ENCODE measurements around the gene NEAT1.

The NEAT1 gene

DNA sequence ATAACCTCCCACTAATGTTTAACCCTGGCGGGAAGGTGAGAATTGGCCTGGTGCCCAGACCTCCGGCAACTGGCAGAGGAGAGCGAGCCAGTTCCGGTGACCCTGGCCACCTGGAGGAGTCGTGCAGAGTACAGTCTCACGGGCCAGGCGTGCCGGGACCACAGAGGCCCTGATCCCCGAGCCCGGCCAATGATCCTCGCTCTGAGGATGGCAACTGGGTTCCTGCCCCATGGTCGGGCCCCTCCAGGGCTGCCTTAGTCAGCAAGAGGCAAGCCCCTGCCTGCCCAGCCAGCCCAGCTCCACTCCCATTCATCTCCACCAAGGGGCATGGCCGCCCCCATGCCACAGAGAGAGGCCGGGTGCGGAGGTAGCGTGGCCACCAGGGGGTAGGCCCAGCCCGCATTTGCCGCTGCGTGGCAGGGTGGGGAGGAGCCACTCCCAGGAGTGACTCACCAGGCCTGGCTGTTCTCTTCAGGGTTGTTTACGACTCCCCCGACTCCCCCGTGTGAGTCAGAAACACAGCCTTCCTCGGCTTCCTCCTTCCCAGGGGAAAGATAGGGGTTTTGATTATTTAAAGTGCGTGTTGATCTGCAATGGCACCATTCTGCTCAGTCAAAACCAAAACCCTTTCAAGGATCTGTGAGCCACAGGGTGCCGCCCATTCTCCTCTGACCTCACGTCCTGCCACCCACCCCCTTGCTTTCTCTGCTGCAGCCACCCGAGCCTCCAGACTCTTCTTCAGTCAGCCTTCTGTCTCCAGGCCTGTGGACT, 40.4 kb upstream of the NEAT1 start, which contains the start of gene SLC25A45:
Gene SLC25A45, minus strand, starts transcription at position 614 of the 771 bp plus-strand sequence. CDS start 695 bp downstream, outside the sequence.
- peak within 1 kb of the TSS; percentile 96 to 98 for H3K27ac Mint-ChIP-seq
- no peaks in the 10 kb centered on the region for H3K9me3 Mint-ChIP-seq
- DNase-seq (peak; percentile 85 to 89 (median 87)), ATAC-seq (replicated peaks) (peak; percentile 81)
- H3K36me3 Mint-ChIP-seq (ENCODE audit: insufficient read depth), result peaks cover 14% of the 10 kb centered on the region
- H3K27me3 Mint-ChIP-seq, result no peaks in the 10 kb centered on the region
- H3K4me1 Mint-ChIP-seq (ENCODE audit: low read depth in 2 of 2), result peaks cover 40 to 44% of the 10 kb centered on the region in 2 donors
- H3K4me3 Mint-ChIP-seq, result peak within 1 kb of the TSS; percentile 93 to 96

DNA sequence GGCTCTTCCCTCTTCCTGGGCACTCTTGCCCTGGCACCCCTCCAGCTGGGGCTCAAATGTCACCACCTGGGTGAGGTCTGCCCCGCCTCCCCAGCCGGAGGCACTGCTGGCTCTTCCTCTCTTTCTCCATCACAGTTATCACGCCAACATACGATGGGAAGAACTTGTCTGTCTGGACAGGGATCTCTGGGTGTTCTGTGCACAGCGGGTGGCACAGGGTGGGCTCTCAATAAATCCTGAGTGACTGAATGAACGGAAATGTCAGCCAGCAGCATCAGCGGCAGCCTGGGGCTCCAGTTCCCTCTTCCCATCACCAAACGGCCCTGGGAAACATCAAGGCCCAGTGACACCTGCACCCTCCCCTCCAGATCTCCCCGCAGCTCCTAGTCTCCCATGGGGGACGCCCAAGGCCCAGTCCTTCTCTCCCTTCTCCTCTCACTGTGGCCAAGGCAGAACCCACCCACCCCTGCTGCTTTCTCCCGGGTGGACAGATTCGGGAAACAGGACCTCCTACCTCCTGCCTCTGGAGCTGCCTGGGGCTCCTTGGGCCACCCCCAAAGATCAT, 39.7 kb upstream of the NEAT1 start:
- Mint-ChIP-seq H3K9me3 (no peaks in the 10 kb centered on the region), H3K36me3 (ENCODE audit: insufficient read depth) (peaks cover 14% of the 10 kb centered on the region), H3K27me3 (no peaks in the 10 kb centered on the region), H3K4me1 (ENCODE audit: low read depth in 2 of 2) (peaks cover 44 to 48% of the 10 kb centered on the region in 2 donors), H3K4me3 (peak overlapping the region; percentile 93 to 96), H3K27ac (peak overlapping the region; percentile 96 to 98)
- ATAC-seq (replicated peaks), result no peak
- no peak for DNase-seq

DNA sequence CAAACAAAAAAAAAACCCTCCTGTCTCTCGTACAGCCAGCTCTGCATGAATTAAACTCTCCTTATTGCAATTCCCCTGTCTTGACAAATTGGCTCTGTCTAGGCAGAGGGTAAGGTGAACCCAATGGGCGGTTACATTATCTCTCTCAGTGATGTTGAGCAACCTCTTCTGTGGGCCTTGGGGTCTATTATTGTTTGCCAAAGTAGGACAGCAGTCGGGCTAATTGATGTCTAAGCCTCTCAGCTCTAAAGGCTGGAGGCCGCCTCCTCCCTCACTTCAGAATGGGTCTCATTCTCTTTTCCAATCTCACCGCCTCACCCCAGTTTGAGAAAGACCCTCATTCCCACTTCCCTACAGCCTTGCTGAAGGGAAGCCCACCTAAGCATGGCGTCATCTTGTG, 38.8 kb upstream of the NEAT1 start:
- DNase-seq (no peak), ATAC-seq (replicated peaks) (no peak)
- peaks cover 53 to 55% of the 10 kb centered on the region in 2 donors for H3K4me1 Mint-ChIP-seq (ENCODE audit: low read depth in 2 of 2)
- H3K27me3 Mint-ChIP-seq, result no peaks in the 10 kb centered on the region
- H3K36me3 Mint-ChIP-seq (ENCODE audit: insufficient read depth), result peaks cover 19% of the 10 kb centered on the region
- H3K4me3 Mint-ChIP-seq, result peak overlapping the region; percentile 93 to 96
- H3K27ac Mint-ChIP-seq, result peak overlapping the region; percentile 96 to 98
- no peaks in the 10 kb centered on the region for H3K9me3 Mint-ChIP-seq

DNA sequence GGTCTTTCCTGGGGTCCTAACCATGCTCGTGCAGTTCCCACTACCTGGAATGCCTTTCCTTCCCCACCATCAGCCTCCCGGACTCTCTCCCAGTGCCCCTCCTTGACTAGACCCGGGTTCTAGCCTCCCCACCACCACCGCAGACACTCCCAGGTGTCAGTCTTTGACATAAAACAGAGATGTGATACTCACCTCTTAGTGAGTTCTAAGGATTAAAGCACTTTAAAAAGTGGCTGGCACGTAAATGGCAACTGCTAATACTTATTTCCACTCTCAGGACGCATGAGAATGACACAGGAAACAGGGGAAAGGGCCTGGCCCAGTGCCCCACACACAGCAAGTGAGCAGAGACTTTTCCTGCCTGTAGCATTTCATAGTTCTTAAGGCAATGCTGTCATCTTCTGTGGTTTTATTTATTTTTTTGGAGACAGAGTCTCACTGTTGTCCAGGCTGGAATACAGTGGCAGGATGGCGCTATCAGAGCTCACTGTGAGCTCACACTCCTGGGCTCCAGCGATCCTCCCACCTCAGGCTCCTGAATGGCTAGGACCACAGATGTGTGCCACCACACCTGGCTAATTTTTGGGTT, 38.2 kb upstream of the NEAT1 start:
- H3K4me3 Mint-ChIP-seq, result peak overlapping the region; percentile 93 to 96
- H3K36me3 Mint-ChIP-seq (ENCODE audit: insufficient read depth), result peaks cover 19% of the 10 kb centered on the region
- H3K27ac Mint-ChIP-seq, result peak overlapping the region; percentile 96 to 98
- DNase-seq (peak in 2 of 3 experiments; percentile 22 to 41), ATAC-seq (replicated peaks) (no peak)
- H3K27me3 Mint-ChIP-seq, result no peaks in the 10 kb centered on the region
- H3K9me3 Mint-ChIP-seq, result no peaks in the 10 kb centered on the region
- peaks cover 59 to 61% of the 10 kb centered on the region in 2 donors for H3K4me1 Mint-ChIP-seq (ENCODE audit: low read depth in 2 of 2)

DNA sequence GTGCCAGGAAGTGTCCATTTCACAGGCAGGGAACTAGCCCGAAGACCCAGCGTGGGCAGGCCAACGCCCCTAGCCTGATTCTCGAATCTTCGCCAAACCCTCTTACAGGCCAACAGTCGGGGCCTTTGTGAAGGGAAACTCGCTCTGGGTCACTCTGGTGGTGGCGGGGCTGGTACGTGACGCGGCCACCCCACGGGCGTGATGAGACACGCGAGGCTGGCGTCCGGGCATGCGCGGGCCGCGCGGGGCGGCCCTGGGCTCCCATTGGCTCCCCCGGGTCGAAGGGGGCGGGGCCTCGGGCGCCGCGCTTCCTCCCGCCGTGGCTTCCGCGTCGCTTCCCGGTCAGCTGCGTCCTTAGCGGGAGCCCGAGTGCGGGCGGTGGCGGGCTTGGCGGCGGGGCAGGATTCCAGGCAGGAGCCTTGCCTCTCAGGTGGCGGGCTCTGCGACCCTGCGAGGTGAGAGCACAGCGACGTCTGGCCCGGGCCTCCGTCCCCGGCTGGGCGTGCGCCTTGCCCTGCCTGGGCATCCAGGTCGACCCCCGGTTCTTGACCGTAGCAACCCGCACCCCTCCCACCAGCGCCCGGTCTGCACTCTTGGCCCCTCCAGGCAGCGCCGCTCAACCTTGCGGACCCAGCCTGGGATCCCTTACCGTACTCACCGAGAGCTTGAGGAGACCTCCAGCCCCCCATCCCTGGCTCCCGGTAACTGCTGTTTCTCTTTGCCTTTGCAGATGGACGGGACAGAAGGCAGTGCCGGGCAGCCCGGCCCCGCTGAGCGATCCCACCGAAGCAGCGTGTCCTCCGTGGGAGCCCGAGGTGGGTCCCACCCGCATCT, 36.1 kb upstream of the NEAT1 start, which contains the start of gene FRMD8:
Gene FRMD8, plus strand, starts transcription at position 331 of the 834 bp plus-strand sequence. Its CDS starts 400 bp downstream, at position 731.
- no peaks in the 10 kb centered on the region for H3K9me3 Mint-ChIP-seq
- peaks cover 62 to 72% of the 10 kb centered on the region in 2 donors for H3K4me1 Mint-ChIP-seq (ENCODE audit: low read depth in 2 of 2)
- peaks cover 26% of the 10 kb centered on the region for H3K36me3 Mint-ChIP-seq (ENCODE audit: insufficient read depth)
- H3K27ac Mint-ChIP-seq, result peak within 1 kb of the TSS; percentile 96 to 98
- ATAC-seq (replicated peaks) (peak; percentile 56), DNase-seq (peak; percentile 85 to 86 (median 85))
- no peaks in the 10 kb centered on the region for H3K27me3 Mint-ChIP-seq
- H3K4me3 Mint-ChIP-seq, result peak within 1 kb of the TSS; percentile 93 to 96

DNA sequence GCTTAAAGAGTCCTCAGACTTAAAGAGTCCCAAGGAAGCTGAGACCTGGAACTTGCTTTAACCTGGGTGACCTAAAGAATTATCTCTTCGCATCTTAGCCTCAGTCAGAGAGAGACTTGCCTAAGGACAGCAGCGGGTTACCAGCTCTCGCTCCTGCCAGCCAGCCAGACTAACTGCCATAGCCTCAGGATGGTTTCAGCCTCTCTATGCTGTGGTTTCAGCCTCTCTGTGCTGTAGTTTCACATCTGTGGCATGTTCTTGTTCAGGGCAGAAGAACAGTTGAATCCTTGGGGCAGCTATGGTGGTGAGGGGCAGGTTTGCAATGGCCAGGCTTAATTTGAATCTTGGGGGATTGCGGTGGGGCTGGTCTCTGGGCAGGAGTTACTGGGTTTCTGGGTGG, 33.9 kb upstream of the NEAT1 start:
- H3K27me3 Mint-ChIP-seq, result no peaks in the 10 kb centered on the region
- H3K9me3 Mint-ChIP-seq, result no peaks in the 10 kb centered on the region
- H3K27ac Mint-ChIP-seq, result peak overlapping the region; percentile 73 to 88
- DNase-seq, result no peak
- ATAC-seq (replicated peaks), result no peak
- peaks cover 56 to 67% of the 10 kb centered on the region in 2 donors for H3K4me1 Mint-ChIP-seq (ENCODE audit: low read depth in 2 of 2)
- peaks cover 19% of the 10 kb centered on the region for H3K36me3 Mint-ChIP-seq (ENCODE audit: insufficient read depth)
- peak overlapping the region; percentile 93 to 96 for H3K4me3 Mint-ChIP-seq

DNA sequence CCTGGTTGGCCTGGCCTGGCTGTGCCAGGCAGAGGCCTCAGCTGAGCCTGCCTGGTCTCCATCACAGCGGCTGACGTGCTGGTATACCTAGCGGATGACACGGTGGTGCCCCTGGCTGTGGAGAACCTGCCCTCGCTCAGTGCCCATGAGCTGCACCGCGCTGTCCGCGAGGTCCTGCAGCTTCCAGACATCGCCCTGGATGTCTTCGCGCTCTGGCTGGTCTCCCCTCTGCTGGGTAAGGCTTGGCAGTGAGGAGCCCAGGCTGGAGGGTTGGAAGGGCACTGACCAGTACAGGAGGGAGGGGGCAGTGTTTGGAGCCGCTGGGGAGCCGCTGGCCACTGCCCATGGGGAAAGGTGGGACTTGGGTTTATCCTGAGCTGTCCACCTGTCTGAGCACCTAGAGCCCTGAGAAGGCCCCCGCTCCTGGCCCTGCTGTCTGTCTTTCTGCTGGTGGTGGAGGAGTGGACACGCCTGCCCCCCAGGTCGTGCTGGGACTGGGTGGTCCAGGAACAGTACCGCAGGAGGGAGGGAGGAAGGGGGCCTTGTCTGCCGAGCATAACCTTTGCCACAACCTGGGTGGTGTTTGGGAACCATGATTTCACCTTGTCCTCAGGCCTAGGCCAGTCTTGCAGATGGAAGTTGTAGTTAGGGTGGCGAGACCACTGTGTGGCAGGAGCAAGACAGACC, 33.2 kb upstream of the NEAT1 start:
- Mint-ChIP-seq H3K4me1 (ENCODE audit: low read depth in 2 of 2) (peaks cover 49 to 59% of the 10 kb centered on the region in 2 donors), H3K4me3 (peak overlapping the region; percentile 93 to 96), H3K36me3 (ENCODE audit: insufficient read depth) (peaks cover 19% of the 10 kb centered on the region), H3K27me3 (no peaks in the 10 kb centered on the region), H3K27ac (peak overlapping the region; percentile 76 to 88), H3K9me3 (no peaks in the 10 kb centered on the region)
- no peak for DNase-seq
- no peak for ATAC-seq (replicated peaks)

DNA sequence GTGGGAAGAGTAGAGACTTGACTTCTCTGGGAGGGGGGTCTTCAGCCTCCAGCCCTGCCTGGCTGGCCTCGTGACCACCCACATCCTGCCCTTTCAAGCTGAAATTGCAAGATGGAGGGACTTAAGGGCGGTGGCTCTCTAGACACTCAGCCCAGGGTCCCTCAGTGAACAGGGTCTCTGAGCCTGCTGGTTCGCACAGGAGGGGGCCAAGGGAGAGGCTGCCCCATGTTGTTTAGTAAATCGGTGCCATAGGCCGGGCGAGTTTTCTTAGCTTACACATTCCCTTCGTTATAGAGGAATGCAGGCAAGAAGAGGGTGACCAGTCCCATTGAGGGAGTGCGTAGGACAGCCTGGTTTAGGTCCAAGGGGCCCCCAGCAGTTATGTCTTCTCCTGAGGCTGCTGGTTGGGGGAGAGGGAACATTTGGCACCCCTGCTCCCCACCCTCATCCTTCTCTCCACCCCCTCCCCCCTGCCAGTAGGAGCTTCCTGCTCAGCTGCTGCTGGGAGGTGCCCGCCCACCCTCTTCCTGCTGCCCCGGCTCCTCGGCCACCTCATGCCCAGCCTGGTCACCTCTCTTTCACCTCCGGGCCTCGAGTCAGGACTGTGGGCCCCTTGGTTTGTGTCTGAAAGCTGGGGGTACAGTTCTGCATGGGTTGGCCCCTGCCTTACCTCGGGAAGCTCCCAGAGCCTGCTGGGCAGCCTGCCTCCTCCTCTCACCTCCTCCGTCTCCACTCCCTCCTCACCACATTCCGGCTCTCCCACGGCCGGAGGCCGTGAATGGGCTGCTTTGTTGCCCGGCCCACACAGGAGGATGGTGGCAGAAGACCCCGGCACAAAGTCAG, 32.3 kb upstream of the NEAT1 start:
- no peaks in the 10 kb centered on the region for H3K9me3 Mint-ChIP-seq
- ATAC-seq (replicated peaks), result no peak
- peaks cover 40 to 51% of the 10 kb centered on the region in 2 donors for H3K4me1 Mint-ChIP-seq (ENCODE audit: low read depth in 2 of 2)
- H3K4me3 Mint-ChIP-seq, result peak overlapping the region; percentile 93 to 96
- DNase-seq, result no peak
- H3K36me3 Mint-ChIP-seq (ENCODE audit: insufficient read depth), result peaks cover 19% of the 10 kb centered on the region
- no peaks in the 10 kb centered on the region for H3K27me3 Mint-ChIP-seq
- peak overlapping the region; percentile 71 to 76 for H3K27ac Mint-ChIP-seq

DNA sequence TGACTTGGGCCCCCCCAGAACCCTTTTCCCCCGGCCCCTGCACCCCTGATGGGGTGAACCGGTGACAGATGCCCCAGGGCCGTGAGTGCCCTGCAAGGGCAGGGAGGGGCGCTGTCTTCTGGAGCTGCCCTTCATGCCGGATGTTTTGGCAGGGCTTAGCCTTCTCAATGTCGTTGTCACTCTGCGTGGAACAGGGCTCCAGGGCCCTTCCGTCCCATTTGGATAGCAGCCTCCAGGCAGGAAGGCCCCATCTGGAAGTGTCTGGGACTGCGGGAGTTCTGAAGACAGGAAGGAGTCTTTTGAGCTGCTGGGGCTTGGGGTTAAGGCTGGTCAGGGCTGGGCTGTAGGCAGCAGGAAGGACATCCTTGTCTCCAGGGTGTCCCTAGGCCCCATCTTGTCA, 31.6 kb upstream of the NEAT1 start:
- Mint-ChIP-seq H3K4me1 (ENCODE audit: low read depth in 2 of 2) (peaks cover 38 to 46% of the 10 kb centered on the region in 2 donors), H3K4me3 (no peak overlapping the region), H3K27ac (peak overlapping the region; percentile 71 to 76), H3K9me3 (no peaks in the 10 kb centered on the region), H3K36me3 (ENCODE audit: insufficient read depth) (peaks cover 16% of the 10 kb centered on the region), H3K27me3 (no peaks in the 10 kb centered on the region)
- DNase-seq (no peak), ATAC-seq (replicated peaks) (no peak)

DNA sequence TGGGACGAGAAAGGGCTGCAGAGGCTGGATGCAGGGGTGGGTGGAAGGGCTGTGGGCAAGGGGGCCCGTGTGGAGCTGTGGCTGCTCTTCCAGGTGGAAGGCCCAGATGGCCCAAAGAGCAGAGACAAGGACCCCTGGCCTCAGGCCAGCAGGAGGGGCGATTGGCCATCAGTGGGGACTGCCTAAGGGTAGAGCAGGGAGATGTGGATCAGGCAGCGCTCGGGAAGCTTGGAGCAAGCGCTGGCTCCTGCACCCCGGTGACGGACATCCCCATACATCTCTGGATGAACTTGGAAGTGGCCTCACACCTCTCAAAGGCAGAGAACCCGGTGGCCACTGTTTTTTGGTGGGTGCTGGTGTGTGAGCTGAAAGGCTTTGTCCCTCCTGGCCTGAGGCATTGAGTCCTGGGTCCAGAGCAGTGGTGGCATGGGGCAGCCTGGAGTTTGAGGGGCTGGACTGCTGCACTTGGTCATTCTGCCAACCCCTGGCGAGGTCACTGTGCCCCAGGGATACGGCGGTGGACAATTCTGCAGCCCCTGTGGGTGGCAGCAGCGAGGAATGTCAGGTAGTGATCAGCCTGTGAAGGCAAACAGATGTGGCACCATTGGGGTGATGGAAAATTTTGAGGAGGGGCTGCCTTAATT, 30.3 kb upstream of the NEAT1 start:
- ATAC-seq (replicated peaks) (no peak), DNase-seq (no peak)
- Mint-ChIP-seq H3K27me3 (no peaks in the 10 kb centered on the region), H3K27ac (peak overlapping the region; percentile 52 to 78), H3K4me3 (no peak overlapping the region), H3K36me3 (ENCODE audit: insufficient read depth) (peaks cover 14% of the 10 kb centered on the region), H3K4me1 (ENCODE audit: low read depth in 2 of 2) (peaks cover 28 to 43% of the 10 kb centered on the region in 2 donors), H3K9me3 (no peaks in the 10 kb centered on the region)

DNA sequence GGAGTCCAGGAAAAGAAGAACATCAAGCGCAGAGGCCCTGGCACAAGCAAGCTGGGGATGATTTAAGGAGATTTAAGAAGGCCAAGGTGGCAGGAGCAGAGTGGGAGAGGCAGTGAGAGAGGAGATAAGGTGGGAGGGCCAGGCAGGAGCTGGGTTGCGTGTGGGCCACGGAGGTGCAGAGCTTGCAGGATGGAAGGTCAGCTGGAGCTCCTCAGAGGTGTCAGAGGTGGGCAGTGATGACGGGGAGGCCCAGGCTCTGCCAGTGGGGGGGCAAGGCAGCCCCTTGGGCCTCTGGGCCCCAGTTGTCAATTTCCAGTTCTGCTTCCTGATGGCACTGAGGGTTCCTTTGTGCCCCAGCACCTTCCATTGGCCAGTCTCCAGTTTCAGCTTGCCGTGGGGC, 29.7 kb upstream of the NEAT1 start:
- H3K27ac Mint-ChIP-seq, result peak overlapping the region; percentile 52 to 78
- H3K27me3 Mint-ChIP-seq, result no peaks in the 10 kb centered on the region
- no peak for DNase-seq
- no peaks in the 10 kb centered on the region for H3K9me3 Mint-ChIP-seq
- H3K4me3 Mint-ChIP-seq, result no peak overlapping the region
- no peak for ATAC-seq (replicated peaks)
- H3K4me1 Mint-ChIP-seq (ENCODE audit: low read depth in 2 of 2), result peaks cover 25 to 41% of the 10 kb centered on the region in 2 donors
- peaks cover 20% of the 10 kb centered on the region for H3K36me3 Mint-ChIP-seq (ENCODE audit: insufficient read depth)

Measured in effector memory CD8-positive, alpha-beta T cell (primary cell).